Measurements from ENCODE around the gene SOAT2. TPM values are rescaled to one million over a fixed set of nuclear protein-coding genes. Genes with fewer than 3 reads are reported as not detected.
"Not testable (repeated sequence)": the region's sequence is repeated elsewhere in the genome, so short reads cannot be mapped to it uniquely, and the experiment has no call there.

SOAT2 gene
- total RNA-seq, 1 experiment from 2014 or later = not detected

DNA sequence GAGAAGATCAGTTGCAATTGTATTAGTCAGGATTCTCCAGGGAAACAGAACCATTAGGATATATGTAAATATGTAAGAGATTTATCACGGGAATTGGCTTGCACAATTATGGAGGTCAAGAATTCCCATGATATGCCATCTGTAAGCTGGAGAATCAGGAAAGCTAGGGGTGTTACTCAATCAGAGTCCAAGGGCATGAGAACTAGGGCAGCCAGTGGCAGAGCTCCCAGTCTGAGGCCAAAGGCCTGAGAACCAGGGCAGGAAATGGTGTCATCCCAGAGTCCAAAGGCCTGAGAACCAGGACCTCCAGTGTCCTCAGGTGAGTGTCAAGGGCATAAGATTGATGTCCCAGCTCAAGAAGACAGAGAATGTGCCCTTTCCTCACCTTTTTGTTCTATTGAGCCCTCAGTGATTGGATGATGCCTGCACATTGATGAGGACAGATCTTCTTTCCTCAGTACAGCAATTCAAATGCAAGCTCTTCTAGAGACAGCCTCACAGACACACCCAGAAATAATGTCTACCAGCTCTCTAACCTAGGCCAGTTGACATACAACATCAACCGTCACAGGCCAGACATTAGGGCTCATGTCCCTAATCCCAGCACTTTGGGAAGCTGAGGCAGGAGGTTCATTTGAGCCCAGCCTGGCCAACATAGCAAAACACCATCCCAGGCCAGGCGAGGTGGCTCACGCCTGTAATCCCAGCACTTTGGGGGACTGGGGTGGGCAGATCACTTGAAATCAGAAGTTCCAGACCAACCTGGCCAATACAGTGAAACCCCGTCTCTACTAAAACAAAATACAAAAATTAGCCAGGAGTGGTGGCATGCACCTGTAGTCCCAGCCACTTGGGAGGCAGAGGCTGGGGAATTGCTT, 42.3 kb downstream of the SOAT2 start:
- peak; percentile 66 for DNase-seq (ENCODE audit: low read depth)

DNA sequence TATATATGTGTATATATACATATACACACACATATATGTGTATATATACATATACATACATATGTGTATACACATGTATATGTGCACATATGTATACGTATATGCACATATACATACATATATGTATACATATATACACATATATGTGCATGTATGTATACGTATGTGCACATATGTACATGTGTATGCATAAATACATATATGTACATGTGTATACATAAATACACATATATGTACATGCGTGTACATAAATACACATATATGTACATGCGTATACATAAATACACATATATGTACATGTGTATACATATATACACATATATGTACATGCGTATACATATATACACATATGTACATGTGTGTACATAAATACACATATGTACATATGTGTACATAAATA, 43.9 kb downstream of the SOAT2 start:
- no peak for DNase-seq (ENCODE audit: low read depth)

DNA sequence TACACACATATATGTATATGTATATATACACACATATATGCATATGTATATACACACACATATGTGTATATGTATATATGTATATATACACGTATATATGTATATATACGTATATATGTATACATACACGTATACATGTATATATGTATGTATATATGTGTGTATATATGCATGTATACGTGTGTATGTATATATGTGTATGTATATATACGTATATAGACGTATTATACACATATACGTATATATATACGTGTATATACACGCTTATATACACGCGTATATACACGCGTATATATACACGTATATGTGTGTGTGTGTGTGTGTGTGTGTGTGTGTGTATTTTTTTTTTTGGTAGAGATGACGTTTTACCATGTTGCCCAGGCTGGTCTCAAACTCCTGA, 44.4 kb downstream of the SOAT2 start:
- no peak for DNase-seq (ENCODE audit: low read depth)

DNA sequence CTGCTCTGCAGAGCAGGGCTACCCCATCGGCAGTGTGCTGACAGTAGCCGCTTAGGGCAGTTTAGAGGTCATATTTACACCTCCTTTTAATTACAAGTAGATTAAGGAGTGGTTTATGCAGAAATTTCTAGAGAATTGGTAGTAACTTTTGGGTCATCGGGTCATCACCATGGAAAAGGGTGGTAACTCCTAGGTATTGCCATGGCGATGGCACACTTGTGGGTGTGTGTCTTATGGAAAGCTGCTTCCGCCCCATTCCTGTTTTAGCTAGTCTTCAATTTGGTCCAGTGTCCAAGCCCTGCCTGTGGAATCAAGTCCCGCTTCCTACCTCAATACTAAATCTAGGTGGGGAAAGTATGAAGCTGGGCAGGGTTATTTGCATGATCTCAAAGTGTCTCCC, 47.8 kb downstream of the SOAT2 start:
- DNase-seq (ENCODE audit: low read depth) = no peak

DNA sequence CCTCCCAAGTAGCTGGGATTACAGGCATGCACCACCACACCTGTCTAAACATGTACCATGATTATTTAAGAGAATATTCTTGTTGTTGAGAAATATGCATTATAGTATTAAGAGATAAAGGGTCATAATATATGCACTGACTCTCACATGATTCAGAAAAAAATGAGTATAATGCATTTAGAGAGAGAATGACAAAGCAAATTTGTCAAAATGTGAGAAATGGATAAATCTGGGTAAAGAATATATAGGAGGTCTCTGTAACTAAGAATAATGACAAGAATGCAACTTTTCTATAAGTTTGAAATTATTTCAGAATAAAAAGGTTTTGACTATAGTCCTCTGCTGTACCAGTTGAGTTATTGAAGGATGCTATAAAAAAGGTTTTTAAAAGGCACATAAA, 49.1 kb downstream of the SOAT2 start:
- no peak for DNase-seq (ENCODE audit: low read depth)

DNA sequence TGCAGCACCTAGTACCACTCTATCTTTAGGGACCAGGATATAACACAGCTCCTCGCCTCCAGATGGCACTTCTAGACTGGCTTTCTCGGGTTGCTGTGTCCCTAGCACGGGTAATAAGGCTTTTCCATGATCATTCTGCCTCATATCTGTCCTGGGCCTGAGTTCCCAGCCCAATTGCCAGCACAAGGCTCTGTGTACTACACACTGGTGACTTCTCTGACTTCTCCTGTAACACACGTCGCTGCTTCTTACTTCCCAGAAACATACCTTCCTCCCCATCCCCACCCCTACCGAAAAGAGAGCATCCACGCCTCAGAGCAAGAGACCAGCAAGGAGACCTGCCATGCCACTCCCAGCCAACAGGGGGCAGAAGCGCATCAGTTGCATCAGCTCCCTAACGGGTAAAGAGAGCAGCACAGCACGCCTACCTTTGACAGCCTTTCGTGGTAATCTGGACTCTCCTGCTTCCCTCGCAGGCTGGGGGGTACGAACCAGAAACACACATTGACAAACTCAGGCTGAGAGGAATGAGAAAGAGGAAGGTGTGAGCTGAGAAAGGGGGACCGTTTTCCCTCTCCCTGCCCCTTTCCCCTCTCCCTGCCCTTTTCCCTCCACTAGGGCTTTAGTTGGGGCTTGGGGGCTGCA, 56.0 kb downstream of the SOAT2 start:
- peak; percentile 66 for DNase-seq (ENCODE audit: low read depth)

DNA sequence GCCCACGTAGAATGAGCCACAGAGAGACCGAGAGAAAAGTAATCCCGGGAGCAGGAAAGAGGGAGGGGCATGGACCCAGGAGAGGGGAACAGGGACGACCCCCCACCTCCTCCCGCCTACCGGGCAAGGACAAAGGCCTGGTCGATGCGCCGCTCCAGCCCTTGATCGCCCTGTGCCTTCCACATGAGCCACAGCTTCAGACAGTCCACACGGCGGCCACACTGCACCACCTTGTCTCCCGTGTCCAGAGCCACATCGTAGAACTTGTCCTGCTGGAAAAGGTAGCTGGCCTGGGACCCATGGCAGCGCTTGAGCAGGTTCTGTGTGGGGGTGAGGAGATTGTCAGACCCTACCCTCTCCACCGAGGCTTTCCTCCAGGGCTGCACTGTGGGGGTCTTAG, 56.7 kb downstream of the SOAT2 start:
- DNase-seq (ENCODE audit: low read depth) = no peak

DNA sequence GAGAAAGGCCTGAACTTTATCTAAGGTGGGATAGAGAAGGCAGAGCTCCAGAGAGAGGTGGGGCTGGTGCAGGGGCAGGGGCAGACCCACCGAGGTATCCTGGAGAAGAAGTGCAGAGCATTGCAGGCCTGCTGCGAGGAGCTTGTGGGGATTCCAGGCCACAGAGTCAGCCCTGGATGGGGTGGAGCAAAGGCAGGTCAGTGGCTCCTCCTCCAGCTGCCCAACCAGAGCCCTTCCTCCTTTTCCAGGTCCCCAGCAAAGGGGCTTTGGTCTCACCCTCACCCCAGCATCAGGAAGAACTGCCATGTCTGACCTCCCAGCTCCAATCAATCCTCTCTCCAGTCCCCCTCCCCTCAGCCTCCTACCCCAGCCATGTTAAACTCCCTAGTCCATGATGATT, 57.4 kb downstream of the SOAT2 start:
- no peak for DNase-seq (ENCODE audit: low read depth)

DNA sequence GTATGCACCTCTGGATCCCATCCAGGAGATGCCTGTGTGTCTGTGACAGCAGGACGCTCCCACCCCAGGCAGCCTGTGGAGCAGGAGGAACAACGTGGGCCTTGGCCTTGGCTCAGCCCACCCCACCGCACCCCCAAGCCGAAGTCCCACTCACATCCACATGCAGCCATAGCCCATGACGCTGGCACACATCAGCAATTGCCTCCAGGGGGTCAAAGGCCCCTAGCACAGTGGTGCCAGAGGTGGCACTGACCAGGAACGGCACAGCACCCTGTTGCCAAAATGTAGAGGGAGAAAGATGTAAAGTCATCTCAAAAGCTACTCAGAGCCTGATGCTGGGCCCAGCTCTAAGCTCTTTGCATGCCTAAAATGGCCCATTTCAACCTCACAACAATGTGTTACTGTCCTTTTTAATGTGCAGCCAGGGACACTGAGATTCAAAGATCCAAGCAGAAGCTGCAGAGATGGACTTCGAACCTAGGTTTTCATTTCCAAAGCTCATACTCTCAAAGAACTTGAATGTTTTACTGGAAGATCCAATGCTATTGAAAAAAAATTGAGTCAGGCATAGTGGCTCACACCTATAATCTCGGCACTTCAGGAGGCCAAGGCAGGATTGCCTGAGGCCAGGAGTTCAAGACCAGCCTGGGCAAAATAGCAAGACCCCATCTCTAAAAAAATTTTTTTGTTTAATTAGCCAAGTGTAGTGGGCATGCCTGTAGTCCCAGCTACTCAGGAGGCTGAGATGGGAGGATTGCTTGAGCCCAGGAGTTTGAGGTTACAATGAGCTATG, 58.0 kb downstream of the SOAT2 start:
- DNase-seq (ENCODE audit: low read depth) = no peak

DNA sequence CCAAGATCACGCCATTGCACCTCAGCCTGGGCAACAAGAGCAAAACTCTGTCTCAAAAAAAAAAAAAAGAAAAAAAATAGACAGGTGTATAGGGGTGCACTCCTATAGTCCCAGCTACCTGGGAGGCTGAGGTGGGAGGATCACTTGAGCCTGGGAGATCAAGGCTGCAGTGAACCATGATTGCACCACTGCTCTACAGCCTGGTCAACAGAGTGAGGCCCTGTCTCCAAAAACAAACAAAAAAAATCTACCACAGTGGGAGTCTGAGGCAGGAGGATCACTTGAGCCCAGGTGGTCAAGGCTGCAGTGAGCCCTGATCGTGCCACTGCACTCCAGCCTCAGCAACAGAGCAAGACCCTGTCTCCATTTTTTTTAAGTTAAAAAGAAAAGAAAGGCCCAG, 59.7 kb downstream of the SOAT2 start:
- not testable (repeated sequence) for DNase-seq (ENCODE audit: low read depth)

DNA sequence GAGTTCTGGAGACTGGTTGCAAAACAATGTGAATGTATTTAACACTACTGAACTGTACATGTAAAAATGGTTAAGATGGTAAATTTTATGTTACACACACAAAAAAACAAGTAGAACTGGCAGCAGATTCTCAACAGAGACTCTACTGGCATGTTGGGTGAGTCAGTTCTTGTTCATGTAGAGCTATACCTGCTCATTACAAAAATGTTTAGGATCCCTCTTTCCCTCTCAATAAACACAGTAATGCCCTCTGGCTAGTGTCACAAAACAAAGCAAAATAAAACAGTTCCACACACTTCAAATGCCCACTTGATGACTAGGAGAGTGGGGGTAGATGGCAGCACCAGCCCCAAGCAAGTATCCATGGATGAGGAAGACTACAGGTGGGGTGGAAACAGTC, 63.6 kb downstream of the SOAT2 start:
- no peak for DNase-seq (ENCODE audit: low read depth)

DNA sequence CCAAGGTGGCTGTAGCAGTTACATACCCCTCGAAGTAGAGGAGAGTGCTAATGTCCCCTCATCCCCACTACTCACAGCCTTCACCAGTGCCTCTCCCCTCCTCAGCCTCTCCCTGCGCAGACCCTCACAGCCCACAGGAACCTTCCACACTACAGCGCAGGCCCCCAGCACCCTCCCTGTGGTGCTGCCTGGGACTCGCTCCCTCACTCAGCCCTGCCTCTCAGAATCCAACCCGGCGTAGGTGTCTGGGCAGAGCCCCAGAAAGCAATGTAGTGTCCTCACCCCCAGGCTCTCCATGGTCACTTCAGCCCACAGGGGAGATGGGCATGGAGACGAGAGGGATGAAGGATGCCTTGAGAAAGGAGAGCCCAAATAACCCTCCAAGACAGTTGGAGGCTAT, 66.4 kb downstream of the SOAT2 start:
- no peak for DNase-seq (ENCODE audit: low read depth)

DNA sequence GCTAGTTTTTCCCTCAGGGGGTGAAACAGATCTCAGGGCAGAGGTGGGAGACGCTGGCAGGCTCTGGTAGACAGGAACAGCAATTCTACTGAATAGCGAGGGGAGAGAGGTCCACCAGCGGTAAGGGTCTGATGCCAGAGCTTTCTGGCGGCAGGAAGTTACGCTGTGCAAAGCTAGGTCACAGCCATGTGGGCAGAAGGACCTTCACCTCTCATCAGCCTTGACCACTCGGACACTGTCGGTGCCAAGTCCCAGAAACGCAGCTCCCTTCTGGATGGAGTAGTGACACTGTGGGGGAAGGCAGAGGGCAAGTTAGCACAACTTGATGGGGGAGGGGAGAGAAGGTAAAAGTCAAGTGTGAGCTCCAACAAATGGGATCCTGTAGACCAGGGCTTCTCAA, 66.9 kb downstream of the SOAT2 start:
- no peak for DNase-seq (ENCODE audit: low read depth)

DNA sequence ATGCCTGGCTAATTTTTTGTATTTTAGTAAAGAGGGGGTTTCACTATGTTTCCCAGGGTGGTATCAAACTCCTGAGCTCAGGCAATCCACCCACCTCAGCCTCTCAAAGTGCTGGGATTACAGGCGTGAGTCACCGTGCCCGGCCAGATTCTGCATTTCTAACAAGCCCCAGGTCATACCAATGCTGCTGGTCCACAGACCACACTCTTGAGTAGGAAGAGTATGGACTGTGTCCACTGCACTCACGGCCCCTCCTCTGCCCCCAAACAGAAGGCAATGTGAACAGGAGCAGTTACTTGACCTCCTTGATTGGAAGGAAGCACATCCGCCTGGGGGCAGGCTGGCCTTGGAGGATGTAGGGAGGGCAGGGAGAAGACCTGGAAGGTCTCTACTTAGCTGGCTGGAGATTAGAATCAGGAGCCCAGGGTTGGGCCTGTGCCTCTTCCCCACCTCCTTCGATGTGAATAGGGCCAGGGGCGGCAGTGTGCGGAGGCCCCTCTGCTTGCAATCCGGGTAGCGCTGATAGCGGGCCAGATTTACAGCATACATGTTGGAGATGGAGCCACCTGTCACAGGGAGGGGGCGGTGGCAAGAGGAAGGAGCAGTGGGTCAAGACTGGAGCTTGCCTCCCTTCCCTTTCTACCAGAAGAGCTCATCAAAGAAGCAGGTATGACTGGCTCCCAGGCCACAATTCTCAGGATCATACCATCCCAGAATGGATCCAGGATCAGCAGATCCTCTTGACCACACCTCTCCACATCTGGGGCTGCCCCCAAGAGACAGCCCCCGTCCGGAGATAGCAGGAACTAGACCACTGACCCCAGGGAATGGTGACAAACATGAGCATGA, 67.8 kb downstream of the SOAT2 start:
- DNase-seq (ENCODE audit: low read depth) = no peak

DNA sequence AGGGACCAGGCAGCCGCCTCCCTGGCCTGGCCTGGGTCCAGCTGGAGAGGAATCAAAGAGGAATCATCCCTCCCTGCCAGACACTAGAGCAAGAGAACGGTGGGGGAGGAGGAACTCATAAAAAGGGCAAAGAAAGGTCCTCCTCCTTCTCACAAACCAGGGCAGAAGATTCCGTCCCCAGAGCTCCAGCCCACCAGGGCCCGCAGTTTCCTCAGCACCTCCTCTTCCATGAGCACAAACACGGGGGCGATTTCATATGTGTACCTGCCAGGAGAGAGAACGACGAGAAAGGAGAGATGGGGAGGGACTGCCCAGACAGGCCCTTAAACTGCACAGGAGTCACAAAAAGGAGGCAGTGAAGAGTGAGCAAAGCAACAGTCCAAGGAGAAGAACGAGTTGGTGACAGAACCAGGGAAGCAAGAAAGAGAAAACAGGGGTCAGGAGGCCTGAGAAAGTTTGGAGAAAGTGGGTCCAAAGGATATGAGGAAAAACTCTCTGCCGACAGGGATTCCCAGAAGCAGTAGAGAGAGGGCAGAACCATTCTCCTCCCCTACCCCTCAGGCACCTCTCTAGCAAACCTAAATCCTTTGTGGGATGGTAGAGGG, 68.5 kb downstream of the SOAT2 start:
- no peak for DNase-seq (ENCODE audit: low read depth)

DNA sequence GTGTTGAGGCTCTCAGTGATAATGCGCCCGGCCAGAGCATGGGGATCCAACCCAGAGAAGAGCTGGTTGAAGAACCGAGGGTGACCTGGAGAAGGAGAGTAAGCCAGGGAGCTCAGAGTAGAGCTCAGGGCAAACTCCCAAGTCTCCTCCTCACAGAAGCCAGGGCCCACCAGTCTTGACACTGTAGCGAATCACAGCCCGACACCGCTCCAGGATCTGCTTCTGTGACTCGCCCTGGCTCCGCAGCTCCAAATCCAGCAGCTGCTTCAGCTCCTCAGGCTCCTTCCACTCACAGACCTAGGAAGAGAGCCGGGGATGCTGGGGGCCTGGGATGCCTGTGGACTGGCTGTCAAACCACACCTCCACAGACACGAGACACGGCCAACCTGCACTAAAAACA, 69.1 kb downstream of the SOAT2 start:
- DNase-seq (ENCODE audit: low read depth) = peak; percentile 68

DNA sequence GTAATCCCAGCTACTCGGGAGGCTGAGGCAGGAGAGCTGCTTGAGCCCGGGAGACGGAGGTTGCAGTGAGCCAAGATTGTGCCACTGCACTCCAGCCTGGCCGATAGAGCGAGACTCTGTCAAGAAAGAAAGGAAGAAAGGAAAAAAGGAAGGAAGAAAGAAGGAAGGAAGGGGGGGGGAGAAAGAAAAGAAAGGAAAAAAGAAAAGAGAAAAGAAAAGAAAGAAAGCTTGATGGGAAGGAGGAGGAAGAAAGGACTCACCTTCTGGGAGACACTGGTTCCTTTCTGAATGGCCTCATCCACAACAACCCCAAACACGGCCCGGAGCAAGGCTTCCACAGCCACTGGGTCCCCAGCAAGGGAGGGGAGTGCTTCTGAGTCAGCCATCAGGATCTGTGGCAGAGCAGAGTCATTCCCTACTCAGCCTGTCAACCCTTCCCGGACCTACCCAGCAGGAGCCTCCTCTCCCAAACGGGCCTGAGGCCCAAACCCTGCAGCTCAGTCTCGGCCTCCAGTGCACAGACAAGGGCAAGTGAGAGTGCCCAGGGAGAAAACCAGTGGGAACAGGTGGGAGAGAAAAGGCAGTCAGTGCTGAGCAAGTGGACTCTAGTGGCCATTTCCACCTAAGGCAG, 69.9 kb downstream of the SOAT2 start:
- no peak for DNase-seq (ENCODE audit: low read depth)
